ENCODE results near the gene RANGAP1.

- no peak for TF ChIP-seq CTCF (conservative IDR thresholded peaks at IDR 0.05; ENCODE audit: low read length)
- TF ChIP-seq EZH2phosphoT487 (IDR thresholded peaks at IDR 0.05; ENCODE audit: borderline replicate concordance), result no peak
These were observed 5.9 kb downstream of the RANGAP1 start for GRCh38 chr22:41280065-41280464.
